B cell (primary cell): ENCODE results near the gene SNX11. TPM values are rescaled to one million over a fixed set of nuclear protein-coding genes. Genes with fewer than 3 reads are reported as not detected.

Experiments used
- ATAC-seq: fragments of 200-7000 bp; cut with Tn5 transposase; one replicate; pipeline ENCODE4 v1.10.0; 2021; ENCODE audit warnings: low read depth, mild to moderate bottlenecking, moderate number of reproducible peaks, moderate library complexity
- CTCF ChIA-PET: fragments of 350-600 bp; sonication (Branson Sonifier 250); formaldehyde crosslinking; loops from one replicate; lab custom pipeline; 2021; ENCODE audit warnings: antibody characterized with exemption, inconsistent platforms; lab: Charles Lee
- POLR2A ChIA-PET: fragments of 350-600 bp; sonication (Branson Sonifier 250); formaldehyde crosslinking; loops from one replicate; lab custom pipeline; 2021; ENCODE audit warnings: antibody characterized with exemption; lab: Charles Lee
- DNase-seq: peaks from one replicate; pipeline ENCODE4 v3.0.0; 2013
- H2AFZ ChIP-seq: 2 replicates; pipeline ENCODE4 v1.6.1; 2012; ENCODE audit warnings: mild to moderate bottlenecking, low read depth, low read length; ENCODE audit not compliant: insufficient read depth, poor library complexity, severe bottlenecking
- H3K27ac ChIP-seq, 2 donors: 1 replicate in 1 of 2; 2 replicates in 1 of 2; pipeline ENCODE4 v1.5.1; 2012 to 2013; ENCODE audit warnings: low read length in 2 of 2, mild to moderate bottlenecking in 2 of 2, moderate library complexity in 1 of 2
- H3K27me3 ChIP-seq, 4 experiments: fragments of 200-600 bp in 1 of 4; sonication (generic) in 1 of 4; replicated peaks in 1 of 4; 1 replicate in 2 of 4; 2 replicates in 2 of 4; pipeline versions ENCODE4 v1.6.1 to v1.7.0; 2013 to 2016; ENCODE audit warnings: low read length in 3 of 4, mild to moderate bottlenecking in 2 of 4, mixed read lengths in 1 of 4, moderate library complexity in 1 of 4; ENCODE audit not compliant: insufficient read depth in 4 of 4, control insufficient read depth in 3 of 4; ENCODE audit errors: control extremely low read depth in 1 of 4
- H3K36me3 ChIP-seq, 2 experiments: replicated peaks in 1 of 2; 1 replicate in 1 of 2; 2 replicates in 1 of 2; pipeline versions ENCODE4 v1.6.1 to v1.7.1; 2013; ENCODE audit warnings: low read length in 1 of 2; ENCODE audit not compliant: insufficient read depth in 2 of 2, control insufficient read depth in 1 of 2; ENCODE audit errors: control extremely low read depth in 1 of 2, extremely low read depth in 1 of 2
- H3K4me1 ChIP-seq, 2 donors: fragments of 200-600 bp in 1 of 2; sonication (generic) in 1 of 2; 1 replicate in 1 of 2; 2 replicates in 1 of 2; pipeline versions ENCODE4 v1.5.1 to v1.6.1; 2013 to 2017; ENCODE audit warnings: low read length in 2 of 2; ENCODE audit not compliant: control insufficient read depth in 2 of 2, insufficient read depth in 2 of 2
- H3K4me2 ChIP-seq: replicated peaks from 2 replicates; pipeline ENCODE3; 2012; ENCODE audit warnings: mild to moderate bottlenecking, low read depth, low read length; ENCODE audit not compliant: poor library complexity, severe bottlenecking
- H3K4me3 ChIP-seq, 5 experiments: fragments of 200-600 bp in 1 of 5; sonication (generic) in 1 of 5; 1 replicate in 3 of 5; 2 replicates in 2 of 5; pipeline versions ENCODE4 v1.5.1 to v1.7.0; 2011 to 2016; ENCODE audit warnings: low read length in 4 of 5, mild to moderate bottlenecking in 4 of 5, low read depth in 2 of 5, control low read depth in 1 of 5, moderate library complexity in 1 of 5; ENCODE audit not compliant: insufficient read depth in 1 of 5; ENCODE audit errors: control extremely low read depth in 1 of 5, extremely low read depth in 1 of 5
- H3K79me2 ChIP-seq: fragments of 200-600 bp; sonication (generic); one replicate; pipeline ENCODE4 v1.6.0; 2016; ENCODE audit warnings: low read length; ENCODE audit not compliant: control insufficient read depth, insufficient read depth
- H3K9ac ChIP-seq: fragments of 200-600 bp; sonication (generic); 2 replicates; pipeline ENCODE4 v1.6.1; 2017; ENCODE audit warnings: mild to moderate bottlenecking, low read length, moderate library complexity
- H3K9me3 ChIP-seq, 3 donors: one replicate each; pipeline versions ENCODE4 v1.6.1 to v1.7.1; 2013; ENCODE audit warnings: low read length in 2 of 3; ENCODE audit not compliant: control insufficient read depth in 2 of 3, insufficient read depth in 1 of 3; ENCODE audit errors: control extremely low read depth in 1 of 3
- H4K20me1 ChIP-seq: 2 replicates; pipeline ENCODE4 v1.6.0; 2012; ENCODE audit warnings: mild to moderate bottlenecking, low read length; ENCODE audit not compliant: insufficient read depth, control insufficient read depth, poor library complexity, severe bottlenecking
- H3K27ac Mint-ChIP-seq: one replicate; pipeline ENCODE4 v1.8.0; 2021; ENCODE audit warnings: mixed read lengths
- H3K27me3 Mint-ChIP-seq: one replicate; pipeline ENCODE4 v1.8.0; 2021; ENCODE audit warnings: mixed read lengths
- H3K4me1 Mint-ChIP-seq: one replicate; pipeline ENCODE4 v1.8.0; 2021; ENCODE audit warnings: mixed read lengths
- H3K4me3 Mint-ChIP-seq: one replicate; pipeline ENCODE4 v1.8.0; 2021; ENCODE audit warnings: mixed read lengths
- H3K9me3 Mint-ChIP-seq: one replicate; pipeline ENCODE4 v1.8.0; 2022; ENCODE audit warnings: mixed read lengths; ENCODE audit not compliant: insufficient read depth
- CTCF ChIP-seq: fragments of 200-600 bp; IDR thresholded peaks from one replicate; pipeline ENCODE4 v1.8.0; 2022; ENCODE audit warnings: antibody characterized with exemption, mild to moderate bottlenecking
- EZH2 ChIP-seq: IDR thresholded peaks from 2 replicates; pipeline ENCODE4 v1.6.1; 2012; ENCODE audit warnings: borderline replicate concordance, low read depth, mild to moderate bottlenecking, moderate library complexity, low read length; ENCODE audit not compliant: insufficient read depth, poor library complexity, severe bottlenecking
- WGBS: methylation state at CpG from one replicate; pipeline ENCODE4 v1.1.5; 2013; ENCODE audit warnings: missing lambda C conversion rate; ENCODE audit not compliant: insufficient coverage; 5-methylcytosine and 5-hydroxymethylcytosine counted together
- intact Hi-C: fragments of 100-400 bp; cut with micrococcal nuclease; formaldehyde crosslinking; loops from one replicate; pipeline ENCODE4 v1.10.0; 2022
- polyA plus RNA-seq: library from polyadenylated mRNA; depleted of rRNA; stranded (reverse); fragments of >200 nt; gene quantifications from 2 replicates; pipeline ENCODE4 v1.2.3, GENCODE V29; 2012
- total RNA-seq, 2 donors: library from RNA; stranded (reverse); fragments of 120-200 nt in 1 of 2; gene quantifications; 1 replicate in 1 of 2; 2 replicates in 1 of 2; pipeline versions ENCODE4 v1.2.3 to v1.2.4, GENCODE V29; 2013 to 2022

Gene SNX11
- total and polyA plus RNA-seq, 2 donors (not counting 1 experiment from before 2014, with no cell fraction given) = 25.6 to 42.0 TPM

DNA sequence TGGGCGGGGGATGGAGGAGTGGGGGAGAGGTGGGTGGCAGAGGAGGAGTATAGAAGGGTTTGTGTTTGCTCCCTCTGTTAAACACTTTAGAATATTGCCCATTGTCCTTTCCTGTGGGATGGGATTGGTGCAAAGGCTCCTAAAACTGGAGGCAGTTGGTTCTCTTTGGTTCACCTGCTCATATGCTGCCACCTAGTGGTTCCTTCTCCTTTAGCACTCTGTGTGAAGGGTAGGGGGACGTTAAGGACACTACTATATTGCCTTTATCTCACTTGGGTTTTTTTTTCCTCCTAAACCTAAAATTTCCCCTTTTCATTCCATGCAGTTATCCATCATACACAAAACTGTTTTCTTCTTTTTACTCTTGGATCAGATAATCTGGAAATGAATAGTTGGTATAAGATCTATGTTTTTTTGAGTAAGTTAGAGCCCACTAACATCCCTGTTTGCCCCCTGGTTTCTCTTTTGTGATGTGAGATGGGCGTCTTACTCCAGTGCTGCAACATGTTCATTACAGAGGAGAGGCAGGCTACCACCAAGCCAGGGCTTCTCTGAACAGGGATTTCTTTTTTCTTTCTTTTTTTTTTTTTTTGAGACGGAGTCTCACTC lies 23.8 kb downstream of the SNX11 start:
- Histone ChIP-seq H2AFZ (no peak overlapping the region), H3K79me2 (no peaks in the 10 kb centered on the region), H4K20me1 (no peaks in the 10 kb centered on the region), H3K4me3 (no peak overlapping the region), H3K9me3 (no peaks in the 10 kb centered on the region), H3K27me3 (no peaks in the 10 kb centered on the region), H3K4me2 (no peak overlapping the region), H3K27ac (no peak overlapping the region), H3K9ac (no peak overlapping the region), H3K4me1 (no peaks in the 10 kb centered on the region), H3K36me3 (peaks cover 0 to 13% of the 10 kb centered on the region in 2 experiments)
- no CpG with 5 or more reads among the region's 4 CpGs for WGBS
- H3K9me3 Mint-ChIP-seq = no peaks in the 10 kb centered on the region
- H3K4me1 Mint-ChIP-seq = peaks cover 3% of the 10 kb centered on the region
- DNase-seq (peak; percentile 79), ATAC-seq (peak; percentile 87)
- intact Hi-C loops = loop anchor here (1.0 to 2.0 kb wide), 4 partner anchors 21 to 105 kb away; partner anchors contain the start of gene CBX1
- CTCF ChIA-PET = interaction anchor here (0.6 to 9.4 kb wide), 20 partner anchors 12 to 181 kb away, joined by 3 to 237 read pairs (median 3); partner anchors contain the start of gene SNX11
- H3K27me3 Mint-ChIP-seq = no peaks in the 10 kb centered on the region
- POLR2A ChIA-PET = interaction anchor here (0.6 kb wide), 1 partner anchor 50 kb away, joined by 4 read pairs; no protein-coding TSS in a partner anchor
- TF ChIP-seq CTCF = peak; percentile 90
- TF ChIP-seq EZH2 = no peak
- peak overlapping the region; percentile 7 for H3K27ac Mint-ChIP-seq
- no peak overlapping the region for H3K4me3 Mint-ChIP-seq

- CTCF ChIA-PET = interaction anchor here (0.7 to 9.4 kb wide), 15 partner anchors 8 to 111 kb away, joined by 3 to 237 read pairs (median 4); partner anchors contain the start of gene NFE2L1
- Histone ChIP-seq H3K27ac (no peak overlapping the region), H3K4me1 (no peaks in the 10 kb centered on the region), H3K4me3 (no peak overlapping the region), H3K9me3 (no peaks in the 10 kb centered on the region), H3K4me2 (no peak overlapping the region), H3K9ac (no peak overlapping the region), H2AFZ (no peak overlapping the region), H3K27me3 (no peaks in the 10 kb centered on the region), H4K20me1 (no peaks in the 10 kb centered on the region), H3K79me2 (no peaks in the 10 kb centered on the region), H3K36me3 (peaks cover 0 to 7% of the 10 kb centered on the region in 2 experiments)
- Mint-ChIP-seq H3K9me3 (no peaks in the 10 kb centered on the region), H3K4me3 (no peak overlapping the region), H3K27me3 (no peaks in the 10 kb centered on the region), H3K27ac (no peak overlapping the region), H3K4me1 (peaks cover 3% of the 10 kb centered on the region)
- DNase-seq (no peak), ATAC-seq (no peak)
- 86% methylated on average over 3 of the region's 5 CpGs for WGBS
- intact Hi-C loops = no loop called here
- TF ChIP-seq CTCF = no peak
- TF ChIP-seq EZH2 = no peak
- POLR2A ChIA-PET = interaction anchor here (1.9 kb wide), 1 partner anchor 52 kb away, joined by 5 read pairs; no protein-coding TSS in a partner anchor
Observed at GRCh38 chr17:48132385-48132784, 24.8 kb downstream of the SNX11 start.
